NCI-H2107 treated with DMSO at 0.1 percent for 48 hours (cell line): ENCODE results near the gene ABR.
"Not testable (repeated sequence)": the region's sequence is repeated elsewhere in the genome, so short reads cannot be mapped to it uniquely, and the experiment has no call there.

Experiments
- DNase-seq: peaks from one replicate; lab custom pipeline; 2025; ENCODE audit not compliant: unreplicated experiment; lab: John Stamatoyannopoulos, UW

ABR gene

DNA sequence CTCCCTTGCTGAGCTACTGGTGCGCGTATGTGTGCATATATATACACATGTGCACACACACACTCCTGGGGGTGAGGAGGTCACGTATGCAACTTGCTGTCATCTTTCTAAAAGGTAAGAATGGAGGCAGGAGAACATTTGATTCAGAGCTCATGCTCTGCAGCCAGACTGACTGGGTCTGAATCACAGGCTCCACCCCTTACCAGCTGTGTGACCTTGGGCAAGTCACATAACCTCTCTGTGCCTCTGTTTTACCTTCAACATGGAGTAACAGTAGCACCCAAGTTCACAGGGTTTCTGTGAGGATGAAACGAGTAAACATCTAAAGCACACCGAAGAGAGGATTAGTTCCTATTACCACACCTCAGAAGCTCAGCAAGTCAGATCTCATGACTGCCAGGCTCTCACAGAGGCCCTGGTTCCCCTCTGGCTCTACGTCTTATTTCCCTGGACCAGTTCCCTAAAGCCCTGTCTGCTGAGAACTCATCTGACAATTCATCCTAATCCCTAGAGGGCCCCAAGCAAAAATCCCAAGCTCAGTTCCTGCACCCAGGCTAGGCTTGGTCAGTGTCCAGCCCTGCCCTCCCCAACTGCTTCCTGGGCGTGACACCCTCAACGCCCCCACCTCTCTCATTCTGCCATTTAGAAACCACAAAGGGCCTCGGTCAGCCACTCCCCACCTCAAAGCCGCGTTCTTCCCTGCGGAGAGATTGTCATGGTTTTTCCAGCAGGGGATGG, 28.7 kb downstream of the ABR start:
- no peak for DNase-seq

DNA sequence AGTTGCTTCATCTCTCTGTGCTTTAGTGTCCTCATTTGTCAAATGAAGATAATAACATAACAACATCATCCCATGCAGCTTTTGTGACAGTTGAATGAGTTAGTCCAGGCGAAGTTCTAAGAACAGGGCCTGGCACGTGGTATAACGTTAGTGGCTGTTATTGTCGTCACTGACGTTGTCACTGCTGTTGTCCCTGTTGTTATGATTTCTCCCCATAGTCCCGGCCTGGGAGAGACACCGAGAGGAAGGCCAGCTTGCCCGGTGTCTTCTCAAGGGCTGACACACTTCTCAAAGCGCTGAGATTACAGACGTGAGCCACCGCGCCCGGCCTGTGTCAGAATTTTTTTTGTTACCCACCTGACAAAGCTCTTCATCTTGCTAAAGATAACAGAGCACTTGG, 29.9 kb downstream of the ABR start:
- no peak for DNase-seq

DNA sequence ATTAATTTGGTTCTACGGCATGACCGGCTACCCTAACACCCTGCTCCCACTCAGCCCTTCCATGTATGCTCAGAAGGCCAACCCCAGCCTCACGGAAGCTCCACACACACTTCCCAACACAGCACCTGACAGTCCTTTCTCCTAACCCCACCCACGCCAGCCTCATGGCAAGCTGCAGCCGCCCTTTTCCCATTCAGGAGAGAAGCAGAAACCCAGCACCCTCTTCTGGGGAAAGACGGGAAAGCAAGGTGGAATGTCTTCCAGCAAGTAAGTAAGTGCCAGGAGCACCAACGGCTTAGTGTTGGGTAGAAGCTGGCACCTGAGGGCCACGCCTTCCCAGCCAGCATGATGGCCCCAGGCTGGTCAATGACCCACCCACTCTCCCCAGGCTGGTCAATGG, 32.1 kb downstream of the ABR start:
- DNase-seq = peak; percentile 71

DNA sequence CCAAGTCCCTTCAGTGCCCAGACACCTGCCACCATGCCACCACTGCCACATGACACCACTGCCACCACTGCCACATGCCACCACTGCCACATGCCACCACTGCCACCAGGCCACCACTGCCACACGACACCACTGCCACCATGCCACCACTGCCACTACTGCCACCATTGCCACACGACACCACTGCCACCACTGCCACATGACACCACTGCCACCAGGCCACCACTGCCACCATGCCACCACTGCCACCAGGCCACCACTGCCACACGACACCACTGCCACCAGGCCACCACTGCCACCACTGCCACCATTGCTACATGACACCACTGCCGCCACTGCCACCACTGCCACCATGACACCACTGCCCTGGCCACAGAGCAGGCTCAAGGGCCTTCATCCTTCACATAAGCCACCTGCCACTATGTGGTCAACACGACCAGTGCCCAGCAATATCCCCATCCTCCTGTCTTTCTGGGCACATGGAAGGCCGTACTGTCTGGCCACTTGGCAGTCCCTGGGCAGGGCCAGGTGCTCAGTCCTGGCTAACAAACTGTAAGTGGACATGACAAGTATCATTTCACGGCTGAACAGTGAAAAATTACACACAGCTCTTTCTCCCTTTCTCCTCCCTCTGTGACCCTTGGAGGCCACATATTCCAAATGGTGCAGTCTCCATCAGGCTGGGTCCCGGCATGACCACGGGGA, 33.1 kb downstream of the ABR start:
- no peak for DNase-seq

DNA sequence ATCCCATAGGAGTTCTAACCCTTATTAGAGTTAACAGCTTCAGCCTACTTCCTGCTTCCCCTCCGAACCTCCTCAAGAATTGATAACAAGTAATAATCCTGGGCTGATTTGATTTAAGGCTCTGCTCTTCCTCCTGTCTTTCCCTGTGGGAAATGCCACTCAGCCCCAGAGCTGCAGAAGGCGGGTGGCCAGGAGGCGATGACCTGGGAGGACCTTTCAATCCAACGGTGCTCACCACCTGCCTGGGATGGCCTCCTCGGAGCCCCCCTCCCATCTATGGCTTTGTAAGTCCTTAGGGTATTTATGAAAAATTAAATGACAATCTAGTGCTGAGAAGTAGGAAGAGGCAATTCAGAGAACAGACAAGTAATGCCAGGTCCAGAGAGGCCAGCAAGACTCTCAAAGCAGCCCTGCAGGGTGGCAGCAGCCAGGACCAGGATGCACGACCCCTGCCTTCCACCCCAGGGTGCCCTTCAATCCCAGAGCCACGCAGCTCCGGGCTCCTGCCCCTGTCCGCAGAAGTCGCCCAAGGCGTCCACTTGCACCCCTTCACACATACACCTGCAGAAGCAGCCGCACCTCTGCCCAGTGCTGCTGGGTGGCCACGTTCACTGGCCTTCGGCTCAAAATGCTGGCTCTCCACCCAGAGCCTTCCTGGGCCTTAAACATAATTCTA, 34.3 kb downstream of the ABR start:
- no peak for DNase-seq

DNA sequence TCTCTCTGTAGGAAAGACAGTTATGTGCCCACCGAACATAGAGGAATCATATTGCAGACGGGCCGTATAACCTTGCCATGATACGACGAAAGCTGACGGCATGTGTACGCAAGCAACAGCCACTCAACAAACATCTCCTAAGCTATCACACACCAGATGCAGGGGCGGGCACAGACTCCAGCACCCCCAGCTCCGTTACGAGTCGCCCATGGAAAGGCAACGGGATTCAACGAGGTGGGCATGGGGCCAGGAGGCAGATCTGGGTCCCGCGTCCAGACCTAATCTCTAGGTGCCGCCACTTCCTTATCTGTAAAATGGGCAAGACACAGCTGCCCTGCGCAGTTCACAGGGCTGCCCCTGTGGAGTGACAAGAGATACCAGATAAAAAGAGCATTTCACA, 35.6 kb downstream of the ABR start:
- no peak for DNase-seq

DNA sequence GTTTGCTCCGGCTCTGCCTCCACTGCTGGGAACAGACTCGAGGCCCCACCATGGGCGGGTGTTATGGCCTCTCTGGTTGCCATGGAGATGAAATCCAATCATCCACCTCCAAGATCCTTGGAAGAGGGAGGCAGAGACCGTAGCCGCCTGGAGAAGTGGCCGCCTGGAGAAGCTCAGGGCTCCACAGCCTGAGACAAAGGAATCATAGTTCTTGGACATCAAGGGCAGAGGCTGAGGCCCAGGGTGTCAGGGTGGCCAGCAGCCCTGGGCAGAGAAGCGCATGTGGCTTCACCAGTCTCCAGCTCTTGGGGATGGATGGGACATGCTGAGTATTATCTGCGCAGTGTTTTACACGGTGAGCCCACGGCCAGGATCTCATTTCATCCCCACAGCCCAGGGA, 36.2 kb downstream of the ABR start:
- no peak for DNase-seq

DNA sequence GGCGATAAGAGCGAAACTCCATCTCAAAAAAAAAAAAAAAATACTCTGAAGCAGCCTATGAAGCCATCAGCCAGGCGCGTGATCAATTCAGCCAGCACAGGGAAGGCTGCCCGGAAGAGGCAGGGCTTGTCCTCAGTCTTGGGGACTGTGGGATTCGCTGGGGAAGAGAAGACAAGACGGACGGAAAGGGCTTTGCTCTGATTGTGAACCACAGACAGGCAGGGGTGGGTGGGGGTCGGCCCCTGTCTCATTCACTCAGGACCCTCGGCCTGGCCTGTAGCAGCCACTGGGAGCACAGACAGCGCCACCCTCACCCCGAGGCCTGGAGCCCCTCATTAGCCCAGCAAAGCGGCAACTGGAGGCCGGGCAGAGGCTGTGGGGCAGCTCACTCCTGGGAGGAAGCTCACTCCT, 37.2 kb downstream of the ABR start:
- DNase-seq = no peak

DNA sequence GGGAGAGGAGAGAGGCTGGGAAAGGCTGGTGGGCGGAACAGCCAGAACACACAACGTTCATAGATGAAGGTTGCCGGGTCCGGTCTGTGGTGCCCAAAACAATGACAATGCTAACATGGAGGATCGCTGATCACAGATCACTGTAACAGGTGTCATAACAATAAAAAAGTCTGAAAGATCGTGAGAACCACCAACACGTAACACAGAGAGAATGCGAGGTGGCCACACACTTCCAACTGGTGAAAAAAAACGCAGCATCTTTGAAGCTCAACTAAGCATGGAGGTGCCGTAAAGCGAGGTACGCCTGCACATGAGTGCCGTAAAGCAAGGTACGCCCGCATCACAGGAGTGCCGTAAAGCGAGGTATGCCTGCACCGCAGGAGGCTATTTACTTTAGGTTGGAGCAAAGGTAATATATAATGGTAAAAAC, 42.3 kb downstream of the ABR start:
- no peak for DNase-seq

DNA sequence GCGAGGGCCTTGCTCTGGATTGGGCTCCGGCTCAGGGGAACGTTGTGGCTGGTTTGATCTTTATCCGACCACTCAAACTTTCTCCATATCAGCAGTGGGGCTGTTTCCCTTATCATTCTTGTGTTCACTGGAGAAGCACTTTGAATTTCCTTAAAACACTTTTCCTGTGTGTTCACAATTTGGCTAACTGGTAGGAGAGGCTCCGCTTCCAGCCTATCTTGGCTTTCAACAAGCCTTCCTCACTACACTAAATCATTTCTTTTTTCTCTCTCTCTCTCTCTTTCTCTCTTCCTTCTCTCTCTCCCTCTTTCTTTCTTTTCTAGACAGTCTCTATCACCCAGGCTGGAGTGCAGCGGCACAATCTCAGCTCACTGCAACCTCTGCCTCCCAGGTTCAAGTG, 43.0 kb downstream of the ABR start:
- no peak for DNase-seq

DNA sequence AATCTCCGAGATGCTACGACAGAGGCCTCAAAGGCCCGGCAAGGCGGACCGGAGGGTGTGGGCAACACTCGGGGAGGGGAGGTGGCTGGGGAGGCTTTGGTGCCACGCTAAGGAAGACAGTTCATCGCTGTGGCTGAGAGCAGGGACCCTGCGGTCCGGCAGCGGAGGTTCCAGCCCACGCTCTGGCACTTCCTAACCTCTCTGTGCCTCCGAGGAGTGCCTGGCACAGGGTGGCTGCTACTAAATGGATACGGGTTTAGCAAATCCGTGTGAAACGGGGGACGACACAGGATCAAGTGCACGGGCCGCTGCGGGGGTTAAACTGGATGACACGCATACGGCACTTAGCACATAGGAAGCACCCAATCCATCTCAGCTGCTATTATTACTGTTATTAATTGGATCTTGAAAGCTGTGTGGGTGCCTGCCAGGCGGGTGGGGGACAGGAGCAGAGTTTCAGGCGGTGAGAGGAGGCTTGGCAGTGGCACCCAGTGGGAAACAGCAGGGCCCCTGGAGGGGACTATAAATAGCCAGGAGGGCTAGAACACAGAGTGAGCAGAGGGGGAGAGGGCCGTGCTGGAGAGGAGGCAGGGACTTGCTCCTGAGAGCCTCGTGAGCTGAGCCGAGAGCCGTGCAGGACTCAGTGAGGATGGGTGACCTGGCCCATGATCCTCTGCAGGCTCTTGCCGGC, 45.0 kb downstream of the ABR start:
- DNase-seq = no peak

DNA sequence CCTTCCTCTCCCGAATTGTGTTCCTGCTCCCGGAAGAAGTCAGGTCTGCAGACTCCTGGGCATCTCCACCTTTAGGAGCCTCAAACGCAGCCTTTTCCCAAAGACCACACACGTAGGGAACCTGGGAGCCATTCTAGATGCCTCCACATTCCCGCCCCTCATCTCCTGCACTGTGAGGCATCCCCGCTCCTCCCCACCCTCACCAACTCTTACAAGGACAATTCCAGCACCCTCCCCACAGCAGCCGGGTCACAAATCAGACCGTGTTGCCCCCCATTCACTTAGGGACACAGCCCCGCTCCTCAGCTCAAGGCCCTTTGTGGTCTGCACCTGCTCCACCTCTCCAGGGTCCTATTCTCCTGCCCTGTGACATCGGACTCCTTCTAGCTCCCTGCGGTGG, 49.6 kb downstream of the ABR start:
- DNase-seq = no peak

DNA sequence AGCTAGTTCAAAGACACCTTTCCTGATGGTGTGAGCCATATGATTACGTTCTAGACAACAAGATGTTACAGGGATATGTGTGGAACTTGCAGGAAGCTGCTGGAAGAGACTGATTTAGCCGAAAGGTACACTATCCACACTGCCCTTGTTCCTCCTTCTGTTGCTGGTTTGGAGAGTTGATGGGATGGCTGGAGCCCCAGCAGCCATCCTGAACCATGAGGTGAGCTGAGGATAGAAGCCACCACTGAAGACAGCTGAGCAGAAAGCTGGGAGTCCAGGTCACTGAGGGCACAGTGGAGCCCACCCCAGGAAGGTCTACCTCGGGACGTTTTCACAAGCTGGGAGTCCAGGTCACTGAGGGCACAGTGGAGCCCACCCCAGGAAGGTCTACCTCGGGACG, 51.3 kb downstream of the ABR start:
- not testable (repeated sequence) for DNase-seq

DNA sequence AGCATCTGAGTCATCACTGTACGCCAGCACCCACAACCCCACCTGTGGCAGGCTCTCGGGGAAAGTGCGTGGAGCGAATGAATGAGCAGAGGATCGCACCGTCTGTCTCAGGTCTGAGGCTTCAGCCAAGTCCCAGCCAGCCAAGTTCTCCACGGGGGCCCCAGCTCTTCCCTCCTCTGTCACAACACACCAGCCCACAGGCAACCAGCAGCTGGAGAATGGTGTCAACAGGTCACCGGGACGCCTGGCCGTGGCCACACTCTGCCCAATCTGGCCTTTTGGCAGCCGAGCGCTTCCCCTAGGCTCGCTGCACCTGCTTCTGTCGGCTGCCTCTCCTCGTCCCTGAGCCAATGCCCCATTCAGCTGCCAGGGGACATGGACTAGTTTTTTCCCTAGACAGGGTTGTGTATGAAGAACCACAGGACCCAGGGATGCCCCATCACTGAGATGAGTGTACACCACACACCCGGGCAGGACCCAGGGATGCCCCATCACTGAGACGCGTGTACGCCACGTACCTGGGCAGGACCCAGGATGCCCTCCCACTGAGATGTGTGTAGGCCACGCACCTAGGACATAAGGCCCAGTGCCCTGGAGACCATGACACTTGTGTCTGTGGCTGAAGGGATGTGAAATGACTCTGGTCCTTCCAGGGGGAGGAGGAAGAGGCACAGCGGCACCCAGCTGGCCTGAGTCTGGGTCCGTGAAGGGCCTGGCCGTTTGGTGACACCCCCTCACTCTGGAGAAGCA, 52.8 kb downstream of the ABR start:
- DNase-seq = no peak

DNA sequence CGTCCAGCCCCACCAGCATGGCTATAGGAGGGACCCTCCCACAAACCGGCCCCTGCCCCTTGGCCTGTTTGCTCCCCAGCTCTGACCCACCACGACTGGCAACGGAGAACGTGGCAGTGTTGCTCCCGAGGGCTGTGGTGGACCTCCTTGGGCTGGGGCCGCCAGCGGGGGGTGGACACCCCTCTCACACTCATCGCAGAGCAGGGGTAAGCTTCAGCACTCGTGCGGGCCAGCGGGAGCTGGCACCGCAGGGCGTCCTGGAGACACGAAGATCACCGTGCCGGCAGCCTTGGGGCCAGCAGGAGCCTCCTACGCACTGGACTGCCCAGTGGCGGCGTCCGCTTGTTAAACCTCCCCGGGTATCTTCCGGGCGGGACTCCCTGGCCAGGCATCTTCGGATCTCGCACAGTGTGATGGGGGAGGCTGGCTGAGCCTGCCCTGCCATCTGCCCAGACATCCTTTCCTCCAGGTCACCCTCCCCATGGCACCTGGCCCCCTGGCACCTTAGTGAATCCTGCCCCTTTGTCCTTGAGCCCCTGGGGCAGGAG, 53.5 kb downstream of the ABR start:
- DNase-seq = no peak

DNA sequence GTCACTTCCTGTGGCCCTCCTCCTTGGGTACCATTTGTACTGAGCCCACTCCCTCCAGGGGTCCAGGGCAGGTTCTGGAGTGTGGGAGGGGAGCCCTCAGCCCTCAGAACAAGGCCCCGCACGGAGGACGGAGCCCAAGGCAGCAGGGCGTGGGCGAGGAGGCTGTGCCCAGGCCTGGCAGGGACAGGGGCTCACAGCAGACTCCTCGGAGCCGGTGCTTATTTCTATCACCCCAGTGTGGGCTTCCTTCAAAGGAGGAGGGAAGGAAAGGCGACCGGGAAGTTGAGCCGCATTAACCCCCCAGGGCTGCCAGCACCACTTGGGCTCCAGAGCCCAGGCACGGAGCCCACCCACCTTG, 54.0 kb downstream of the ABR start:
- DNase-seq = no peak

DNA sequence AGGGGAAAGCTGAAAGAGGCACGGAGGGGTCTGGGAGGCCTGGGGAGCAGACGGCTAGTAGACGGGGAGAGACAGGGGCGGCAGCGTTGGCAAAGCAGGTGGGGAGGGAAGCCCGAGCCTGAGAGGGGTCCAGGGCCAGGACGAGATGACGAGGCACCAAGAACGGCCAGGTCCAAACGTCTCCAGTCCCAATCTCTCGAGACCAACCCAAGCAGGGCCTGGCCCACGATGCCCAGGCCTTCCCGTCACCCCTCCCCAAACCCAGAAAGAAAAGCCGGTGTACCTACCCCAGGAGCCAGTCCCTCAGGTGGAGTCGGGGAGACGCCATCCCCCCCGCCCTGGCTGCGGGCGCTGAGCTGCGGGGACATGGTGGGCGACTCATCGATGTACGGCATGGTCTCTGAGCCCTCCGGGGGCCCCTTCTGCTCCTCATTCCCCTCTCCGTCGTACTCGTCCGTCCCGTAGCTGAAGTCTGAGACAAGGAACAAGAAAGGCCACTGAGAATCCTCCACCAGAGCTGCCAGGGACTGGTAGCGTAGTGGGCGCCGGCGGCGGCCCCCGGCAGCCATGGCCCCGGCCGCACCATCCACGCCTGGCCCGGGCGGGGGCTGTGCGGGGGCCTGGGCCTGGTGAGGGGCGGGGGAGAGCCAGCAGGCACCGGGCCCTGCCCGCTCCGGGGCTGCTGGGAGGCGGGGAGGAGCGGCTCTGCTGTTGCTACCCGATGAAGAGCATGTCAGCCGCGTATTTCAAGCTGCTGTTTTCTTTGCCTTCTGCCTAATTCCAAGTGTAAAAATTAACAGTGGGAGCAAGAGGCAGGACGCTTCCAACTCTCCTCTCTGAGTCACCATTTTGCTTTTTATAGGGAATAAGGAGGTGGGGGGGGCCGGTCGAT, 54.6 kb downstream of the ABR start:
- no peak for DNase-seq

DNA sequence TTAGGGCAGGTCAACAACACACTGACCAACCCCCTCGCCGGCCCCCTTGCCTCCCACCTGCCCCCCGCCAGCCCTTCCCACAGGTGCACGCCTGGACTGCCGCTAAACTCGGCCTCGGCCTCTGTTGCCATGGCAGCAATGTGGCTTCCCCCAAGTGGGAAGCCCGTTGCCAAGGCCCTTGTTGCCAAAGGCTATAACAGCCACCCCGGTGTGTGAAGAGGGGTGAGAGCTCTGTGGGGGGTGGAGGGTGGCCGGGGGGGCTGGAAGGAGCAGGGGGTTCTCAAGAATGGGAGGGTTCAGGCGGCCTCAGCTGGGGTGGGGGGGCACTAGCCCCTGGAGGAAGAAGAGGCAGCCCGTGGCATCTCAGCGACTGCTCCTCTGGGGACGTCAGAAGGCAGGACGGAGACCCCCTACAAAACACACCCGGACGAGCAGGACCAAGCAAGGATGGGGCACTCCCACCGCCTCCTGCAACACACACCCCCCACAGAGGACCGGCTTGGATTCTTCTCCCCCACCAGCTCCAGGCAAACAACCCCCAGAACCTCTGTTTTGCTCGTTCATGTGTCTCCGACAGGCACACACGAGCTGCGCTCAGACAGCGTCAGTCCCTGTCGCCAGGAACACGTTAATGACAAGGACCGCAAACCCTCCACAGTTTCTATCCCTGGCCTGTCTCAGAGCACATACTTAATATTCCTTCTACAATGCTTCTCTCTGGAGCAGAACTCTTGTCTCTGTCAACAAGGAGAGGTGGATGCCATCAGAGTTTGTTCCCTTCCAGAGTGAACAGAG, 55.7 kb downstream of the ABR start:
- DNase-seq = peak; percentile 43

DNA sequence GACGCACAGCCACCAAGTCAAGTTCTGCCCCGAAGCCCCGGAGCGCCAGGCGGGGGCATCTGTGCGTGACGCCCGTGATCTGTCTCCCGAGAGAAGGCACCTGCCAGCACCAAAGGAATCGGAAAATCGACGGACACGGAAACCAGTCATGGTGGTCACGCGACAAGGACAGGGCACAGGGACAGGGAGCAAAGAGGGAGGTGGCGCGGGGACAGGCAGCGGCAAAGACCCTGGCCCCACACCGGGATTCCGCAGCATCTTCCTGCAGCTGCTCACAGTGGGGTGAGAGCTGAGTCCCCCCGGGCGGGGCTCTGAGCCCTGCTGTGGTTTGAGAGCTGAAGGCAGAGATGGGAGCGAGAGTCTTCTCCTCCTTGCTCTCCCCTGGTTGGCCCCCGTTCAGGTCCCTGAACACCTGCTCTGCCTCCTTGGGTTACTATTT, 56.4 kb downstream of the ABR start:
- peak; percentile 43 for DNase-seq
